ENCODE data around the gene RAVER1.
"Not testable (repeated sequence)": the region's sequence is repeated elsewhere in the genome, so short reads cannot be mapped to it uniquely, and the experiment has no call there.

DNA sequence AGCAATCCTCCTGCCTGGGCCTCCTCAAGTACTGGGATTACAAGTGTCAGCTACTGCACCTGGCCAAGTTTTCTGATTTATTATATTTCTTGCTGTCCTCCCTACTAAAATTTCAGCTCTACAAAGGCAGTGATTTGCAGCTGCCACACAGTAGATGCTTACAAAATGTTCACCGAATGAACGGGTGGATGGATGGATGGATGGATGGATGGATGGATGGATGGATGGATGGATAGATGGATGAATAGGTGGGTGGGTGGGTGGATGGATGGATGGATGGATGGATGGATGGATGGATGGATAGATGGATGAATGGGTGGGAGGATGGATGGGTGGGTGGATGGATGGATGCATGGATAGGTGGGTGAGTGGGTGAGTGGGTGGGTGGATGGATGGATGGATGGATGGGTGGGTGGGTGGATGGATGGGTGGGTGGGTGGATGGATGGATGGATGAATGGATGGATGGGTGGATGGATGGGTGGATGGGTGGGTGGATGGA lies 43.9 kb upstream of the RAVER1 start:
- TF ChIP-seq POLR2A, POLR2AphosphoS5, CTCF, EP300 (IDR thresholded peaks at IDR 0.05): not testable (repeated sequence)

All from stomach (tissue), 4 donors.